IPS-NIHi7 (cell line): ENCODE measurements around the gene RIPOR1.

Source experiments
- DNase-seq: peaks from one replicate; pipeline ENCODE4 v3.0.0; 2012; ENCODE audit warnings: mixed read lengths; ENCODE audit errors: extremely low spot score

Gene RIPOR1

GRCh38 chr16:67558859-67559258 lies 30.2 kb downstream of the RIPOR1 start:
- no peak for DNase-seq

- no peak for DNase-seq
Observed at GRCh38 chr16:67560827-67561342, 32.3 kb downstream of the RIPOR1 start.

DNA sequence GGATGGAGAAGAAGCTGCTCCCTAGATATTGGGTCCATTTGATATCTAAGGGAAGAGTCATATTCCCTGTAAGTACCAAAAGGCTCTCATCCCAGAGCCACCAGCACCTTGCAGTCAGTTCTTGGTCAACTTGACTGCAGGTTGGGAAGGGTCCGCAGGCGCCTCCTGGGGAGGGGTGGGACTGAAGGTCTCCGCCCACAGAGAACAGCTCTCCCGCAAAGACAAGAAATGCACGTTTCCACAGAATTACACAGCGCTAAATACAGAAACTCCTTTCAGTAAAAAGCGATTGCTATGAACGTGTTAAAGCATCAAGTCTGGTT lies 32.8 kb downstream of the RIPOR1 start:
- no peak for DNase-seq

DNA sequence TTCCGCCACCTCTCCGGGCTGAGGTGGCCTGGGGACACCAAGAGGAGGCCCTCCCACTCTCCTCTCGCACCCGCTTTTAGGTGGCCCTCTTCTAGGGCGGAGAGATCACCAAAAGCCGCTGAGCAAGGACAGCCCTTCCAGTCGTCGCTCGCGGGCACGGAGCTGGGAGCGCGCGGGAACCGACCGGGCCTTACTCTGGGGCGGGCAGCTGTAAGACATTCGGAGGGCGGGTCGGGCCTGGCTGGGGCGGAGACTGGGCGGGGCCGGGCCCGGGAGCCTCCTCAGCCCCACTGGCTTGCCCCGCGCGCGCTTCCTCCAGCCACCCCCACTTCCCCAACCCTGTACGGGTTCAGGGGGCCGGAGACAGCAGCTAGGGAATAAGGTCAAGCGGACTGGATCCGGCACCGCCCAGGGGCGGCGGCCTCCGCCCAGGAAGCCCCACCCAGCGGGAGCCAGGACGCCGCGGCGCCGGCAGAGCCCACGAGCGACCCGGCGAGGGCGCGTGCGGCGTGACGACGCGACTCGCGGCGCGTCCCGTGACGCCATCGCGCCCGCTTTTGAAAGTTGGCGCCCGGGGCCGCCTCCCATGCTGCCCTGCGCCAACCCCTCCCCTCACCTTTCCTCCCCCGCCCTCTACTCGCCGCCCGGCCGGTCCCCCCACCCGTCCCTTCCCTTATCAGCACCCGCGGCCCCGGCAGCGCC lies 33.3 kb downstream of the RIPOR1 start:
- peak; percentile 97 for DNase-seq

GRCh38 chr16:67562526-67562917 lies 33.9 kb downstream of the RIPOR1 start, which contains the start of gene CTCF:
Gene CTCF (plus strand): TSS chr16:67562526. CDS start chr16:67610833, 48,307 bp downstream.
- peak; percentile 80 for DNase-seq

DNA sequence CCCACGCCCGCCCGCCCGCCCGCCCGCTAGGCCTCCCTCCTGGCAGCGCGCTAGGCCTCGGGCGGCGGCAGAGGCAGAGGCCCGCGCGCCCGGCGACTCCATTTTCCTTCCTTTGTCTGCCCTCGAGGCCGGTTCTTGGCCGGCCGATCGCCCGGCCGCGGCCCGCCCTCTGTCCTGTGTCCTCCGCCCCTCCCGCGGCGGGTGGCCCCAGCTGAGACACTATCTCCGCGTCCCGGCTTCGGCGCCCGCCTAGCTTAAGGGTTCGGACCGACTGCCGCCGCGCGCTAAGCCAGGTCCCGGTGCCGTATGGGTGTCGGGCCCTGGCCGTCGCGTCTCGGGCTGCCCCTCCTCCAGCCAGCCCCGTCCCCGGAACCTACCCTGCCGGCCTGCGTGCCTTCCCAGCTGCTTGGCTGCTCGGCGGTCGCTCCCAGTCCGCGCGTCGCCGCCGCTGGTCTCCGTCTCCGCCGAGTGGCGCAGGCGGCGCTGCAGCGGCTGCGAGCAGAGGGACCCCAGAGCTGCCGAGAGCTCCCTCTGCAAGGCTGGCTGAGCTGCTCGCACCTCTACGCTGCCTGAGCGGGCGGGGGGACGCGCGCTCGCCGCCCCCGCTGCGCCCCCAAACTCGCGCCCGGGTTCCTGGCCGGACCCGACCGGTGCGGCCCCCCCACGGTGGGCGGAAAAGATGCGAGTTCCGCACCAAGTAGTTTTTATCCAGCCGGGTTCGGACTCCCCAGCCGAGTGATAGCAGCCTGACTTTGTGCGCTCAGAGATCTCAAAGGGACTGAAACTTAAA lies 34.5 kb downstream of the RIPOR1 start:
- peak; percentile 43 for DNase-seq

DNA sequence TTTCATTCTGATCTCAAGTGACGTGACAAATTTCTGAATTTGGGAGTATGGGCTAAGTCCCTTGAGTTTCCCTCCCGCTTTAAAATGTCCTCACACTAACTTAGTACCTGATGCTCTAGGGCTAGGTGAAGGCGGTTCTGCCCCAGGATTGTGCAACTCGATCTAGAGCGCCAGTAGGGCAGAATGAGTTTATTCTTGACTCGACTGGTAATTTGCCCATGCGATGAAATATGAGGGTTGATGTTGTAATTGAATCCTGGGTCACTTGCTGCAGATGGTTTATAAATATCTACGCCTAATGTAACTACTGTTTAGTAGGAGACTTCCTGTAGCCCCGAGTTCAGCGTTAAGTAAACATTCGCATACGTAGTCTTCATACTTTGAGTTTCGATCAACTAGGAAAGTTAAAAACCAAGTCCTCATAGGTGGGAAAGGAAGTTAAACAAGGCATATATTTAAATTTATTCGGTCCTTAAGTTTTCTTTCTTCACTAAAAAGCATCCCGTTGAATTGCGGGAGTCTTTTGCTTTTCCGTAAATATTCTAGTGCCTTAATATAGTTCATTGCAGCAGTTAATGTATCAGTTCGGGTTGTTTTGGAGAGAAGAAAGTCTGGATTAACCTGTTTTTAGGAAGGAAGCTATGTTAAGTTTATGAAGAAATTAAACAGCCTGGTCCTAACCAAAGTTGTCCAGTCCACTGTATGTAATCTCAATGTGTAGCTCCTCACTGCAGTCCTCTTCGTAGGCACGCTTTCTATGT lies 35.3 kb downstream of the RIPOR1 start:
- DNase-seq: no peak

- DNase-seq: no peak
Observed at GRCh38 chr16:67565470-67566100, 37.0 kb downstream of the RIPOR1 start.

- DNase-seq: no peak
Observed at GRCh38 chr16:67571464-67571863, 42.8 kb downstream of the RIPOR1 start.

DNA sequence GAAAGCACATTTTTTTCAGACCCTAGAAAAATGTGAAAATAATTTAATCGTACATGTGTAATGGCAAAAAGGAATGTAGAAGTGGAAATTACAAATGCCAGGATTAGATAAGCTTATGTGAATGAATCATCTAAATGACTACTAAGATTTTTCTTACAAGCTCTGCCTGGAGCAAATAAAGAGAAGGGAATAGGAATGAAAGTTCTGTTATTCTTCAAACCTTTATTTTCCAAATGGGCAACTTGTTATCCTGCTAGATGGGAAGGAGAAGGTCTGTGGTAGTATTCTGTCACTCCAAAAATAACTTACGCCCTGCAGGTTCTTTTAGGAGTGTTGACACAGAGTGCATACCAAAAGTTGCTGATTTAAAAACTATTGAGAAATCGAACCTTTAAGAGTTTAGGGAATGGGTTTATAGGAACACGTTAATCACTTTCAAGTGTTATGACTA lies 43.4 kb downstream of the RIPOR1 start:
- DNase-seq: no peak

DNA sequence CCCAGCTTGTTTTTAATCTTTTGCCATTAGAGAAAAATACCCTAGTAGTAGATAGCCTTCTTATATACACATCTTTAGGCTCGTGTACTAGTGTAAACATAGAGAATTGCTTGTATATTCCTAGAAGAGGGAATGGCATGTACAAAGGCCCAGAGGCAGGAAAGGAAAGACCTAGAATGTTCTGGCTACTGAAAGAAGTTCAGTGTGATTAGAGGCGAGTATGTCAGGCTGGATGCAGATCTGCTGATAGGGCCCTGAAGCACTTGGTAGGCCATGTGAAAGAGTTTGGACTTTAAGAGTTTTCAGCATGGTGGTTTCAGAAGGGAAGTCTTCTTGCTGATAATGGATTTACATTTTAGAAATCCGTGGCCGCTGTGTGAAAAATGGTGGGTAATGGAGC lies 51.1 kb downstream of the RIPOR1 start:
- DNase-seq: no peak

GRCh38 chr16:67580202-67580601 lies 51.6 kb downstream of the RIPOR1 start:
- DNase-seq: no peak

GRCh38 chr16:67593288-67593687 lies 64.7 kb downstream of the RIPOR1 start:
- DNase-seq: no peak

- no peak for DNase-seq
Observed at GRCh38 chr16:67593701-67594100, 65.1 kb downstream of the RIPOR1 start.

DNA sequence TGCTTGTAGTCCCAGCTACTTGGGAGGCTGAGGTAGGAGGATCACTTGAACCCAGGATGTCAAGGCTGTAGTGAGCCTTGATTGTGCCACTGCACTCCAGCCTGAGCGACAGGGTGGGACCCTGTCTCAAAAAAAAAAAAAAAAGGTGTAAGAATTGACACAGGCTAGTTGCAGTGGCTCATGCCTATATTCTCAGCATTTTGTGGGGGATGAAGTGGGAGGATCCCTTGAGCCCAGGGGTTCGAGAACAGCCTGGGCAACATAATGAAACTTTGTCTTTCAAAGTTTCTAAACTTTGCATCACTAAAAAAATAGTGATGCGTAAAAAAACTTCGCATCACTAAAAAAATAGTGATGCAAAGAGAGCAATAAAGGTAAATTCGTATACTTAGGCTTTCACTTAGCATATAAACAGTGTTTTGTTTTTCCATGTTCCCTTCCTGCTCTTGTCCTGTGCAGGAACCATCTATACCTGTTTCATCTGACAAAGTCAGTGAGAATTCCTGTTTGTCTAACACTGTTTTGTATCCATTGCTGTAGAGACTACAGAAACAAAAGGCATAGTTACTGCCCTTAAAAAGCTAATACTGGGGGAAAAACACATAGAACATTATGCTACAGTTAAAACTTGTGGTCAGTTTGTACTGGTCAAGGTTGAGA lies 65.8 kb downstream of the RIPOR1 start:
- DNase-seq: no peak

DNA sequence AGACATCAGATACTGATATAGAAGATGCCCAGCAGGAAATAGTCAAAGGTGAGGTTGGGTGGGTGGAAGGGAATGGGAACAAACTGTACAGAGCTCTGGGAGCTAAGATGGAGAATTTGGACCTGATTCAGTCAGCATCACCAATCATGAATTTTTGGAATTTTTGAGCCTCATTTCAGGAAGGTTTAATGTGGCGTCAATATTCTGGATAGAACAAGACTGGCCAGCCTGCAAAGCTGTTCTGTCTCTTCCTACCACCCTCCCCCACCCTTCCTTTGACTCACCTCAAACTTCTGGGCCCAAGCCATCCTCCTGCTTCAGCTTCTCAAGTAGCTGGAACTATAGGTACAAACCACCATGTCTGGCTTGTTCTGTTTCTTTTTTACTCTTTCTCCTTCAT lies 66.3 kb downstream of the RIPOR1 start:
- DNase-seq: no peak
